Kidney glomerular epithelial cell (primary cell): Measurements from ENCODE around the gene ERC2.

Experiments
- DNase-seq: peaks from one replicate; lab custom pipeline; 2025; lab: John Stamatoyannopoulos, UW

Gene ERC2

GRCh38 chr3:55934771-55935170, 533.5 kb downstream of the ERC2 start:
- DNase-seq = no peak

GRCh38 chr3:55929154-55929869, 539.0 kb downstream of the ERC2 start:
- DNase-seq = no peak

GRCh38 chr3:55923626-55924025, 544.6 kb downstream of the ERC2 start:
- DNase-seq = no peak

GRCh38 chr3:55923207-55923606, 545.1 kb downstream of the ERC2 start:
- DNase-seq = peak; percentile 6

- no peak for DNase-seq
Observed at GRCh38 chr3:55912880-55913279, 555.4 kb downstream of the ERC2 start.

- DNase-seq = no peak
Observed at GRCh38 chr3:55911266-55911665, 557.0 kb downstream of the ERC2 start.

DNA sequence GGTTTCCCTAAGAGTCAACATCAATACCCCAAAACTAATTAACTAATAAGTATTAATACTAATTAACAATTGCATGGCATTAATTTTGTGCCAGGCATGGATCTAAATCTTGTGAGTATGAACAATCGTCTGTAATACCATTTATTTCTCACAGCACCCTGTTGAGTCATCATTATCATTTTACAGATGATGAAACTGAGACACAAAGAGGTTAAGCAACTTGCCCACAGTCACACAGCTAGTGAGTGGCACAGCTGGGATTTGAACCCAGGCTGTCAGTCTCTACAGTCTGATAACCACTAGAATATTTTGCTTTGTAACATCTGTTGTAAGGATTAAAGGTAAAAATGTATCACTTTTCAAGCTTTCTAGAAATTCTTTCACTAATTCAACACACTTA, 557.7 kb downstream of the ERC2 start:
- no peak for DNase-seq

DNA sequence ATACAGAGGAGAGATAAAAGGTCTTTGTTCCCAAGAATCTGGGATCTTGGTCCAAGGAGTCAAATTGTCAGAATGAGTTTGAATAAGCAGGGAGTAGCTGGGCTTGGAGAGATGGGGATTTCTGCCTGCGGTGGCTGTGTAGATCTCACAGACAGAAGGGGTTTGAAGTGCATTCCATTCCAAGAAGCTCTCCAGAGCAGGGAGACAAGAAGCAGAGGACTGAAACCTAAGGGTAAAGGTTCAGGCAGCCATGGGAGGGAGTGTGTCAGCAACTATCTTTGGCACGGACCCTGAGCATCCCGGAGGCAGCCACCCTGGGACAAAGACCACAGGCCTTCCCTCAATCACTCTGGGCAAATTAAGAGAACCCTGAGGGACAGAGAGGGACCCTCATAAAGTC, 558.9 kb downstream of the ERC2 start:
- no peak for DNase-seq

- DNase-seq = no peak
Observed at GRCh38 chr3:55907616-55908015, 560.7 kb downstream of the ERC2 start.

- no peak for DNase-seq
Observed at GRCh38 chr3:55906896-55907295, 561.4 kb downstream of the ERC2 start.

- no peak for DNase-seq
Observed at GRCh38 chr3:55904716-55905115, 563.6 kb downstream of the ERC2 start.

GRCh38 chr3:55903680-55904079, 564.6 kb downstream of the ERC2 start:
- DNase-seq = no peak

DNA sequence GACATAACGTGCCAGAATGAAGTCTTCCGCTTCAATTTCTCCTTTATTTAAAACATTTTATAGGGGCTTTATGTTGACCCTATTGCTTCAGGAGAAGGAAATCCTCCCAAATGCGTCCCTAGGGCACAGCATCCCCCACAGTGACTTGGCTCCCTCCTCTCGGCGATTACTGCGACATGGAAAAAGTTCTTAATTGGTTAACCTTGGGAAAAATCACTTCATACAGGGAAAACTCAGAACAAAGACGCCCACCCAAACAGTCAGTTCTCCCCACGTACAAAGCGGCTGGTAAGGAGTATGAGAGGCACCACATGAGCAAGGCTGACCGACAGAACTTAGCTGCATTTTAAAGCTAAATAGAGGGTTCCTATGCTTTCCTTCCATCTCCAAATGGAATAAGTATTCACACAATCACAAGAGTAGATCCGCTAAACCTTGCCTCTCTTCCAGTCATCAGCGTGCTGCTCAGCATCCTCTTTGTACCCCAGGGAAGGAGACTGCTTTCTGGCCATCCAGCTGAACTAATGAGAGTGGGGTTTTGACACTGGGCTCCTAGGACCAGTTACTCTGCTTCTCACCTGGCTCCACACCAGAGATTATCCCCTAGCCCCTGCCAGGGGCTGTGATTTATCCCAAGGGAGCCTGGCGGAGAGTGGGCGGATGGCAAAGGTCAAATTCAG, 565.9 kb downstream of the ERC2 start:
- DNase-seq = no peak

GRCh38 chr3:55899887-55900286, 568.4 kb downstream of the ERC2 start:
- DNase-seq = no peak

GRCh38 chr3:55897573-55898224, 570.6 kb downstream of the ERC2 start:
- no peak for DNase-seq

DNA sequence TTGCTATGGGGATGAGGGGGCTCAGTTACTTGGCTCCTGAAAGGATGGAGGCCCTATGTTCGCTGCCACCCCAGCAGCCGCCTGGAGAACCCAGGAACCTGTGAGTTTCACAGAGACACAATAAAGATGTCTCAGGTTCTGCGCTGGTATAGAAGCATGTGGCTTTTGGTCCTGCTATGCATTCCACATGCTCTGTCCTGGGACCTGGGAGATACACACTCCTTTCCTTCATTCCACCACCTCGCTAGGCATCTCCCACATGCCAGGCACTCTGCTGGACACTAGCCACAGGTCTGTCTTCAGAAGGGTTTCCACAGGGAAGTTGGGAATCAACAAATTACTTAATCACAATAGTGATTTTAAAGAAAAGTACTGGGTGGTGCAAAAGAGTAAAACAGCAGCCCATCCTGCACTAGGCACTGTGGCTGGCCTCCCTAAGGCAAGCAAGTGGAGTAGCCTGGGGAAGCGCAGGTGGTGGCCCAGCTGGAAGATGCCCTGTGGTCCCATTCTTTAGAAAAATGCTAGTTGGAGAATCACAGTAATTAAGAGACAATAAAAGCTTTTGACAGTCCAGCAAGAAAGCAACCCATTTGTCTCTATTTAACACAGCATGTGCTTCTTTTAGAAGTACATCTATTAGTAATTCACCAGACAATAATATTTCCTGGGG, 572.2 kb downstream of the ERC2 start:
- no peak for DNase-seq

GRCh38 chr3:55894605-55895004, 573.7 kb downstream of the ERC2 start:
- DNase-seq = no peak

- DNase-seq = peak; percentile 11
Observed at GRCh38 chr3:55893045-55893664, 575.1 kb downstream of the ERC2 start.

DNA sequence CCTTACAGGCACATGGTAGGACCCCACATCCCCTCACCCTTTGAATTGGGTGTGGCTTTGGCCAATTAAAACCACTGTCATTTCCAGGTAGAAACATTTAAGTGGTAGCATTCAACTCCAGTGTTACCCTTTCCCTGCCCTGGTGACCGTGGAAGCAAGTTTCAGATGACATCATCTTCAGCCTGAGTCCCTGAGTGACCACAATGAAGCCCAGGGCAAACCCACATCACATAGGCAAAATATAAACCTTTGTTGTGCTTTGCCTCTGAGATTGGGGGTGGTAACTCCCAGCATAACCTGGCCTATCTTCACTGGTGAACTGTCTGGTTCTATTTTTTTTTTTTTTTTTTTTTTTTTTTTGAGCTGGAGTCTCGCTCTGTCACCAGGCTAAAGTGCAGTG, 577.2 kb downstream of the ERC2 start:
- no peak for DNase-seq

DNA sequence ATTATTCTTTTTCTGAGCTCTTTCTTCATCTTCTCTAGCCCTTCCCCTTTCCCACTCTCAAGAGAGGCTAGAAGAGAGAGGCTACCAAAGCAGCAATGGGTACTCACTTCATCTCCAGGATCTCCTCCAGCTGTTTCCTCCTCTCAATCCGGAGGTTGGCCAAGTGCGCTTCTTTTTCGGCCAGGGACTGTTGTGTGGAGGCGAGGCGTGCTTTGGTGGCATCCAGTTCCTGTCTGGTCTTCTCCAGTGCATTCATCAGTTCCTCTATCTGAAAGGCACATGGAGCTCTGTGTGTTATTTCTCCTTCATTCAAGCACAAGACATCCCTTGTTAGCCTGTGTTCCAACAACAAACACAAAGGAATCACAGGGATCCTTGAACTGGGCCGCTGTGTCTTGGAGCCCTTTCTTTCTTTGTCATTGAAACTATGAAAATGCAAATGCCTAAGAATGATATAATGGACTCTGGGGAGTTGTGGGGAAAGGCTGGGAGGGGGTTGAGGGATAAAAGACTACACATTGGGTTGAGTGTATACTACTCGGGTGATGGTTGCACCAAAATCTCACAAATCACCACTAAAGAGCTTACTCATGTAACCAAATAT, 579.9 kb downstream of the ERC2 start:
- no peak for DNase-seq

- no peak for DNase-seq
Observed at GRCh38 chr3:55885721-55886120, 582.5 kb downstream of the ERC2 start.
